Uterus (tissue), 4 donors: ENCODE data around the gene RBM42. TPM values are rescaled to one million over a fixed set of nuclear protein-coding genes. Genes with fewer than 3 reads are reported as not detected.

Experiments used
- DNase-seq, 2 donors: peaks; one replicate each; pipeline ENCODE4 v3.0.0-alpha.2; 2019 to 2020
- H3K27ac ChIP-seq, 2 donors: fragments of 200-600 bp; sonication (generic); 1 replicate in 1 of 2; 2 replicates in 1 of 2; pipeline ENCODE4 v1.5.1; 2016 to 2018
- H3K27me3 ChIP-seq, 2 donors: fragments of 200-600 bp; sonication (generic); one replicate each; pipeline ENCODE4 v1.5.1; 2018 to 2019; ENCODE audit warnings: control low read depth in 1 of 2
- H3K36me3 ChIP-seq, 2 donors: fragments of 200-600 bp; sonication (generic); one replicate each; pipeline ENCODE4 v1.5.1; 2019; ENCODE audit warnings: control low read depth in 1 of 2
- H3K4me1 ChIP-seq, 2 donors: fragments of 200-600 bp; sonication (generic); one replicate each; pipeline ENCODE4 v1.5.1; 2018 to 2019; ENCODE audit warnings: control low read depth in 1 of 2
- H3K4me3 ChIP-seq, 2 donors: fragments of 200-600 bp; sonication (generic); 1 replicate in 1 of 2; 2 replicates in 1 of 2; pipeline ENCODE4 v1.5.1; 2018 to 2019; ENCODE audit warnings: mild to moderate bottlenecking in 1 of 2
- H3K9me3 ChIP-seq, 2 donors: fragments of 200-600 bp; sonication (generic); one replicate each; pipeline ENCODE4 v1.5.1; 2019; ENCODE audit warnings: control low read depth in 1 of 2
- POLR2A ChIP-seq, 2 donors: fragments of 450-650 bp; IDR thresholded peaks; one replicate each; pipeline ENCODE4 v1.6.1; 2016; ENCODE audit warnings: antibody characterized with exemption in 2 of 2, mild to moderate bottlenecking in 1 of 2, moderate library complexity in 1 of 2
- intact Hi-C: fragments of 100-400 bp; cut with DNase I; formaldehyde crosslinking; loops from one replicate; pipeline ENCODE4 v1.15.1; 2023; ENCODE audit warnings: low total_unique reads
- total RNA-seq, 4 donors: library from RNA; depleted of rRNA in 3 of 4; stranded (reverse); fragments of >200 nt in 3 of 4; gene quantifications; one replicate each; pipeline versions ENCODE4 v1.1.0 to v1.2.4, GENCODE V29; 2014 to 2023
- TF ChIP-seq, protein P1 (sequence below), 4 experiments: fragments of 200-600 bp in 2 of 4; fragments of 450-650 bp in 2 of 4; sonication (generic) in 2 of 4; IDR thresholded peaks; one replicate each; pipeline ENCODE4 v1.5.1; 2016 to 2019; ENCODE audit warnings: antibody characterized with exemption in 4 of 4, mild to moderate bottlenecking in 2 of 4, moderate library complexity in 1 of 4
- donor health status: DM: yes; HTN: yes; CAD: no.

The RBM42 gene
- total RNA-seq, 4 donors from 2014 or later: 23.8 to 60.0 (median 31.5) TPM

DNA sequence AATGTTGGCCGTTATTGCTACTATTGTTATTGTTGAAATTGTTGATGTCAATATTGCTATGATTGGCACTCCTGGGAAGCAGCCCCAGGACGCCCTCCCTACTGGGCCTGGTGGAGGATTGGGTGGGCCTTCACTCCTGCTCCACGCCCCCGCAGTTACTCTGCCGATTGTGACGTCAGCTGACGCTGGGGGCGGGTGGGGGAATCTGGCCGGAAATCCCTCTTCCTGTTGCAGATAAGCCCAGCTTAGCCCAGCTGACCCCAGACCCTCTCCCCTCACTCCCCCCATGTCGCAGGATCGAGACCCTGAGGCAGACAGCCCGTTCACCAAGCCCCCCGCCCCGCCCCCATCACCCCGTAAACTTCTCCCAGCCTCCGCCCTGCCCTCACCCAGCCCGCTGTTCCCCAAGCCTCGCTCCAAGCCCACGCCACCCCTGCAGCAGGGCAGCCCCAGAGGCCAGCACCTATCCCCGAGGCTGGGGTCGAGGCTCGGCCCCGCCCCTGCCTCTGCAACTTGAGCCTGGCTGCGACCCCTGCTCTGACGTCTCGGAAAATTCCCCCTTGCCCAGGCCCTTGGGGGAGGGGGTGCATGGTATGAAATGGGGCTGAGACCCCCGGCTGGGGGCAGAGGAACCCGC, 12.8 kb downstream of the RBM42 start, which contains the start of gene ETV2:
Gene ETV2, plus strand, starts transcription at position 231 of the 637 bp plus-strand sequence. CDS start 716 bp downstream, outside the sequence.
- H3K36me3 ChIP-seq: no peaks in the 10 kb centered on the region
- TF ChIP-seq, protein P1, sequence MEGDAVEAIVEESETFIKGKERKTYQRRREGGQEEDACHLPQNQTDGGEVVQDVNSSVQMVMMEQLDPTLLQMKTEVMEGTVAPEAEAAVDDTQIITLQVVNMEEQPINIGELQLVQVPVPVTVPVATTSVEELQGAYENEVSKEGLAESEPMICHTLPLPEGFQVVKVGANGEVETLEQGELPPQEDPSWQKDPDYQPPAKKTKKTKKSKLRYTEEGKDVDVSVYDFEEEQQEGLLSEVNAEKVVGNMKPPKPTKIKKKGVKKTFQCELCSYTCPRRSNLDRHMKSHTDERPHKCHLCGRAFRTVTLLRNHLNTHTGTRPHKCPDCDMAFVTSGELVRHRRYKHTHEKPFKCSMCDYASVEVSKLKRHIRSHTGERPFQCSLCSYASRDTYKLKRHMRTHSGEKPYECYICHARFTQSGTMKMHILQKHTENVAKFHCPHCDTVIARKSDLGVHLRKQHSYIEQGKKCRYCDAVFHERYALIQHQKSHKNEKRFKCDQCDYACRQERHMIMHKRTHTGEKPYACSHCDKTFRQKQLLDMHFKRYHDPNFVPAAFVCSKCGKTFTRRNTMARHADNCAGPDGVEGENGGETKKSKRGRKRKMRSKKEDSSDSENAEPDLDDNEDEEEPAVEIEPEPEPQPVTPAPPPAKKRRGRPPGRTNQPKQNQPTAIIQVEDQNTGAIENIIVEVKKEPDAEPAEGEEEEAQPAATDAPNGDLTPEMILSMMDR (IDR thresholded peaks at IDR 0.05): no peak
- no peak for TF ChIP-seq POLR2A (IDR thresholded peaks at IDR 0.05)
- no peaks in the 10 kb centered on the region for H3K4me1 ChIP-seq
- H3K27me3 ChIP-seq: no peaks in the 10 kb centered on the region
- peak in 1 of 2 donors; percentile 40 for DNase-seq
- H3K27ac ChIP-seq: no peak within 1 kb of the TSS
- H3K4me3 ChIP-seq: no peak within 1 kb of the TSS
- H3K9me3 ChIP-seq: no peaks in the 10 kb centered on the region
- intact Hi-C loops: no loop called here

DNA sequence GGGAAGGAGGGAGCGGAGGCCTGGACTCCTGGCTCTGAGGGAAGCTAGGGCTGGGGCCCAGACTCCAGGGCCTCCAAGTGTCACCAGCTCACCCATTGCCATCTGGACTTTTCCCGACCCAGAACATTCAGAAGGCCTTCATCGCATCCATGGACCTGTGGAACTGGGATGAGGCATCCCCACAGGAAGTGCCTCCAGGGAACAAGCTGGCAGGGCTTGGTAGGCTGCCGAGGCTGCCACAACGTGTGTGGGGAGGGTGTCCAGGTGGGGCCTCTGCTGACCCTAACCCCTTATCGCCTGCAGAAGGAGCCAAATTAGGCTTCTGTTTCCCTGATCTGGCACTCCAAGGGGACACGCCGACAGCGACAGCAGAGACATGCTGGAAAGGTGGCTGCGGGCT, 13.5 kb downstream of the RBM42 start:
- no peaks in the 10 kb centered on the region for H3K9me3 ChIP-seq
- TF ChIP-seq, protein P1 (IDR thresholded peaks at IDR 0.05): no peak
- no peak for TF ChIP-seq POLR2A (IDR thresholded peaks at IDR 0.05)
- intact Hi-C loops: no loop called here
- no peak overlapping the region for H3K27ac ChIP-seq
- no peak overlapping the region for H3K4me3 ChIP-seq
- H3K36me3 ChIP-seq: no peaks in the 10 kb centered on the region
- H3K4me1 ChIP-seq: no peaks in the 10 kb centered on the region
- no peak for DNase-seq
- no peaks in the 10 kb centered on the region for H3K27me3 ChIP-seq

DNA sequence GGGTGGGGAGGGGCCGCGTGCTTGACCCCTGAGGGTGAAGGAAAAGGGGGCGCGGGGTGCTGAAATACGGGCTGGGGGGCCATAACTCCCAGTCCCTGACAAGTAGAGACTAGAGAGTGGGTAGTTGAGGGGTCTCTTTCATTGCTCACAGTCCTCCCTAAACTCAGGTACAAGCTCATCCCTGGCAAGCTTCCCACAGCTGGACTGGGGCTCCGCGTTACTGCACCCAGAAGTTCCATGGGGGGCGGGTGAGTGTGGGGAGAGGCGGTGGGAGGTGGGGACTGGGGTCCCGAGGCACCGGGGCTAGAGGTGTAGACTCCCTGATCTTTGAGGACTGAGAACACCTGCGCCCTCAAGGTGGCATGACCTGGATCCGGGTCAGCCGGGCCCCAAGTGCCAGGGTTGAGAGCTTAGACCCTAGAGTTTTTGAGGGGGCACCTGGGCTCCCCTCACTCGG, 14.0 kb downstream of the RBM42 start:
- intact Hi-C loops: no loop called here
- DNase-seq: peak; percentile 37 to 43
- Histone ChIP-seq H3K27me3 (no peaks in the 10 kb centered on the region), H3K4me1 (no peaks in the 10 kb centered on the region), H3K4me3 (peak overlapping the region; percentile 49 to 51), H3K27ac (peak overlapping the region; percentile 85 to 91), H3K9me3 (no peaks in the 10 kb centered on the region), H3K36me3 (no peaks in the 10 kb centered on the region)
- no peak for TF ChIP-seq POLR2A (IDR thresholded peaks at IDR 0.05)
- TF ChIP-seq, protein P1 (IDR thresholded peaks at IDR 0.05): no peak

DNA sequence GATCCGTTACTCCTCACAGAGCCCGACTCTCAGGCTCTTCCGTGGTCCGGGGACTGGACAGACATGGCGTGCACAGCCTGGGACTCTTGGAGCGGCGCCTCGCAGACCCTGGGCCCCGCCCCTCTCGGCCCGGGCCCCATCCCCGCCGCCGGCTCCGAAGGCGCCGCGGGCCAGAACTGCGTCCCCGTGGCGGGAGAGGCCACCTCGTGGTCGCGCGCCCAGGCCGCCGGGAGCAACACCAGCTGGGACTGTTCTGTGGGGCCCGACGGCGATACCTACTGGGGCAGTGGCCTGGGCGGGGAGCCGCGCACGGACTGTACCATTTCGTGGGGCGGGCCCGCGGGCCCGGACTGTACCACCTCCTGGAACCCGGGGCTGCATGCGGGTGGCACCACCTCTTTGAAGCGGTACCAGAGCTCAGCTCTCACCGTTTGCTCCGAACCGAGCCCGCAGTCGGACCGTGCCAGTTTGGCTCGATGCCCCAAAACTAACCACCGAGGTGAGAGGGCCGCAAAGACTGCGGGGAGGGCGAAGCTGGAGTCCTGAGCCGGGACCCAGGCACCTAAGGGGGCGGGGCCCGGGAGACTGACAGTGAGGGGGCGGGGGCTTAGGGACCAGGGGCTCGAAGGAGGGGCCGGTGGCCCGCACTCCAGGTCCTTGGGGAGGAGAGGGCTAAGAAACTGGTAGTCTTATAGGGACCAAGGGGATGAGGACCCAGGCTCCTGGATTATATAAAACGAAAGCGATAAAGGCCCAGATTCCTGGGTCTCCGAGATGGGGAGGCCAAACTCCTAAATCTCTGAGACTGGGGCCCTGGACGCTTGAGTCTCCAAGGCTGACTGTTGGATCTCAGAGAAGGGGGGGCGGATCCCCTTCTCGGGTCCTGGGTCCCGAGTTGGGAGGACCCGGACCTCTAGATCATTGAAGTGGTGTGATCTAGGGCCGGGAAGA, 14.7 kb downstream of the RBM42 start:
- Histone ChIP-seq H3K36me3 (no peaks in the 10 kb centered on the region), H3K27ac (peak overlapping the region; percentile 85 to 91), H3K4me1 (no peaks in the 10 kb centered on the region), H3K4me3 (peak overlapping the region; percentile 49 to 51), H3K9me3 (no peaks in the 10 kb centered on the region), H3K27me3 (no peaks in the 10 kb centered on the region)
- DNase-seq: peak; percentile 83 to 84
- intact Hi-C loops: no loop called here
- peak in 1 of 2 donors; percentile 65 for TF ChIP-seq POLR2A (IDR thresholded peaks at IDR 0.05)
- TF ChIP-seq, protein P1 (IDR thresholded peaks at IDR 0.05): no peak
